ENCODE results near the gene FANCB.

- TF ChIP-seq POLR2A (IDR thresholded peaks at IDR 0.05; ENCODE audit: borderline replicate concordance, extremely low read depth, insufficient read depth, insufficient read length) = no peak
- TF ChIP-seq POLR2AphosphoS5 (IDR thresholded peaks at IDR 0.05; ENCODE audit: low read depth, low read length) = no peak
- no peak for TF ChIP-seq TCF7L2 (IDR thresholded peaks at IDR 0.05; ENCODE audit: borderline replicate concordance, extremely low read depth, insufficient read depth, insufficient read length)
- TF ChIP-seq CTCF (IDR thresholded peaks at IDR 0.05 in 2 of 3, conservative IDR thresholded peaks at IDR 0.05 in 1 of 3; ENCODE audit: borderline replicate concordance in 1 of 3, insufficient read depth in 1 of 3, low read depth in 2 of 3, low read length in 2 of 3) = no peak
- no peak for TF ChIP-seq SRF (IDR thresholded peaks at IDR 0.05; ENCODE audit: low read depth)
- TF ChIP-seq SIN3A (IDR thresholded peaks at IDR 0.05; ENCODE audit: low read depth) = no peak
Measured at GRCh38 chrX:14871767-14872166, 1.1 kb downstream of the FANCB start.
